Stimulated activated CD8-positive, alpha-beta memory T cell treated with anti-CD3 and anti-CD28 coated beads, Interleukin-4, amount 100 ng/mL, for 1 hour (primary cell): Measurements from ENCODE around the gene WHAMM.

Experiments
- DNase-seq, 2 donors: peaks; one replicate each; pipeline ENCODE4 v3.0.0-alpha.2; 2020; ENCODE audit warnings: low read depth in 2 of 2, low spot score in 1 of 2

The WHAMM gene

DNA sequence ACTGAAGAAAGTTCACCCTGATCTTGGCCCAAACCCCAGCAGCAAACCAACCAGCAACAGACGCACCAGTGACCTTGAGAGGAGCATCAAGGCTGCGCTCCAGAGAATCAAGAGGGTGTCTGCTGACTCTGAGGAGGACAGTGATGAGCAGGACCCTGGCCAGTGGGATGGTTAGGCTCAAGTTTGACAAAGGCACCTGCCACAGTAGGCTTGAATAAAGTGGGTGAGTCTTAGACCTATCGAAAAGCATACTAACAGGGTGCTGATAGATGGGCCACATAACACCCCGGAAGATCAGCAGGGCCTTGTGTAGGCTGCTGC lies 23.9 kb downstream of the WHAMM start:
- no peak for DNase-seq

DNA sequence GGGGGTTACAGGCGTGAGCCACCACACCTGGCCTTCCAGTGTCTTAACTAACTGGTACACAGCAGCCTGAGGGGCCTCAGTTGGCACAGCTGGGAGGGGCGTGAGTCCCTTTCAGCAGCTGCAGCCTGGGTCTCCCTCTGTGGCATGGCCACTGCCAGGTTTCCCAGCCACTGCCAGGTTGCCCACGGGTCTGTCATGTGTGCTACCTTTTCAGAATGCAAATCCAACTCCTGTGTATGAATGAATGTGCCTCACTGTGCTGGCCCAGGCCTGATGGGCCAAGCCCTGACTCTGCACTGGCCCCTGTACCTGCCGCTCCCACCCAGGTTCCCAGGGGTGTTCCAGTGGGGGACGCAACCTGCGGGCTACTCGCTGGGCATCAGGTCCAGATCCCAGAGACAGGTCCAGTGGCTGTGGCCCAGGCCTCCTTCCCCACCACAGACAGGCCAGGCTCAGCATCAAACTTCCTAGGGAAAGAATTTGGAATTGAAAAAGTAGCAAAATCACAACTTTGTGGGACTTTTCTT lies 26.0 kb downstream of the WHAMM start:
- DNase-seq, result no peak

GRCh38 chr15:82838096-82838735 lies 28.8 kb downstream of the WHAMM start:
- no peak for DNase-seq

DNA sequence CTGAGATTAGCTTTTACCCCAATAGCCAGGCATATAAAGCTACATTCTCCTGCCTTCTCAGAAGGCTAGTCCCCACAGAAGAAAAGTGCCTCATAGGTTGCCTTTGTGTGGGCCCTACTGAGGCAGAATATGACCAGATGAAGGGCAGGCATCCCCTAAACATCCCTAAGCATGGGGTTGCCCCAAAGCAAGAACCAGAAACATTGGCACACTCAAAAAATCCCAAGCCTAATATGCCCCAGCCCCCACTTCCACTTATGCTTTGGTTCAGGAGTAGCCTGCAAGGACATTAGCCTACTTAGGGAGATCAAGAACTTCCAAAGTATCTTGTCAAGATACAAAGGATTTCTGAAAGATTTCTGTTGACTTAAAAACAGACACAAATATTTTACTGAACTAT lies 29.7 kb downstream of the WHAMM start:
- no peak for DNase-seq

DNA sequence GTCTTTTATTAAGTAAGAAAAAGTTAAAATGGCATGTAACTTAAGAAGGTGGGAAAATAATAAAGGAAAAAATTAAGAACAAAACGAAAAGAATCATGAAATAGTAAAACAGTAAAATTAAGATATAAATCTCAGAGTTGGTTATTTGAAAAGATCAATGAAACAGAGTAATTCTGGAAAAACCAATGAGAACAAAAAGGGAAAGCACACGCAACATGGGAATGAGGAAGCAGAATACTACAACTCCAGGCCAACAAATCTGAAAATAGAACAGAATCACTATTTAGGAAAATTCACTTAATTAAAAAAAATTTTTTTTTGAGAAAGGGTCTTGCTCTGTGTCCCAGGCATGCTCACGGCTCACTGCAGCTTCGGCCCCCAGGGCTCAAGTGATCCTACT lies 30.7 kb downstream of the WHAMM start:
- DNase-seq, result no peak

DNA sequence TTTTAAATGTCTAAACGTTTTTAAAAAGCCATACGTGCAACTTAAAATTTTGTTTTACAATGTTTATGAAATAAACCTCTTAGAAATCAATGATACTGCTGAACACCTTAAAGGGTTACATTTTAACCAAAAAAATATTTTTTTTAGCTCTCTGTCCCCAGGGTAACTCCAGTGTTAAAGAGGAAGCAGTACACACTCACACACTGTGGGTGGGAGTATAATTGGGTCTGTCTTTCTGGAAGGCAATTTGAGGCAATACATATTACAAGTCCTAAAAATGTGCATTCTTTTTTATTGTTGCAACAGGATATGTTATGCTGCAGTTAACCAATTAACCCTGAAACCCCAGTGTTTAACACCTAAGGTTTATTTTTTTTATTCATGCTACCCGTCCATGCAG lies 34.1 kb downstream of the WHAMM start:
- no peak for DNase-seq

GRCh38 chr15:82845686-82846085 lies 36.3 kb downstream of the WHAMM start:
- no peak for DNase-seq

GRCh38 chr15:82846621-82847020 lies 37.2 kb downstream of the WHAMM start:
- DNase-seq, result no peak

DNA sequence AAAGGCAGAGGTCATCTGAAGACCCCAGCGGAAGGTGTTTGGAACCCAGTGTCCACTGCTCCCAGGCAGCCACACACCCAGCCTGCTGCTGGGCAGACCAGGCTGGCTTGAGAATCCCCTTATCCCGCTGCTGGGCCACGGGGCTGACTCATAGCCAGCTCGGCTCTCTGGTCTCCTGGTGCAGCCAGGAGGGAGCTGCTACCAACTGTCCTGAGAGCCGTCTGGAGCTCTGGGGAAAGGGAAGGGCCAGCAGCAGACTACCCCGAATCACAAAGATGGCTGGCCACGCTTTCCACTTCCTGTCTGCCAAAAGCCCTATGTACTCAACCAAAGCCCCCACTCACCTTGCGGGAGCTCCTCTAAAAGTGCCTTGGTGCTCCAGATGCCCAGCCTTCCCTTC lies 38.3 kb downstream of the WHAMM start:
- DNase-seq, result no peak

DNA sequence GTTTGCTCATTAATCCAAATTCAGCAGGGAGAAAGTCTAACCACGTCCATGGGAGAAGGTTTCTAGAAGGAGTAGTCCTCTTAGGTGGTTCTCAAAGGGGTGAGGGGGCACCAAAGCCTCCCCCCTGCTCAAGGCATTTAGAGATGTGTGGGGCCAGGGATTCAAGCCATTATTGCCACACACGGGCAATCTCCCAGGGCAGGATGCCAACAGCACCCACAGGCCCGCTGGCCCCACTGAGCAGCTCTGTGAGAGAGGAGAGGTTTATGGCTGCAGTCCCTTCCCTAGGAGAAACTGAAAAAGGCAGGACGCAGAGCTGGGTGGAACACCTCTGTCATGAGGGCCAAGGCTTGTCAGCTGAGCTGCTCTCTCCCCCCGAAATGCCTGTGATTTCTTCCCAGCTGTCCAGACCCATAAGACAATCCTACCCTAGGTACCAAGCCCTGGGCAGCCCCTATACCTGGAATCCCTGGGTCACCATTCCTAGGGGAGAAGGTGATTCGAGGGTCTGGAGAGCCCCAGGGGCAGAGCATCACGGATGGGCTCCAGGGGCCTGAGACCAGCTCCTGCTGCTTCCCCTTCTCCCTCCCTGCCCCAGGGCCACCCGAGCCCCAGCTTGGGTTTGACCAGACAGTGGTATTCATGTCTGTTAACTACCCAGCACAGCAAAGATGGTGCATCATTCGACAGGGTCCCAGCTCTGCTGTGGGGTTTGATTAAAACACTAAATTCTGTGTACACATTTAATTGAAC lies 39.0 kb downstream of the WHAMM start:
- no peak for DNase-seq

DNA sequence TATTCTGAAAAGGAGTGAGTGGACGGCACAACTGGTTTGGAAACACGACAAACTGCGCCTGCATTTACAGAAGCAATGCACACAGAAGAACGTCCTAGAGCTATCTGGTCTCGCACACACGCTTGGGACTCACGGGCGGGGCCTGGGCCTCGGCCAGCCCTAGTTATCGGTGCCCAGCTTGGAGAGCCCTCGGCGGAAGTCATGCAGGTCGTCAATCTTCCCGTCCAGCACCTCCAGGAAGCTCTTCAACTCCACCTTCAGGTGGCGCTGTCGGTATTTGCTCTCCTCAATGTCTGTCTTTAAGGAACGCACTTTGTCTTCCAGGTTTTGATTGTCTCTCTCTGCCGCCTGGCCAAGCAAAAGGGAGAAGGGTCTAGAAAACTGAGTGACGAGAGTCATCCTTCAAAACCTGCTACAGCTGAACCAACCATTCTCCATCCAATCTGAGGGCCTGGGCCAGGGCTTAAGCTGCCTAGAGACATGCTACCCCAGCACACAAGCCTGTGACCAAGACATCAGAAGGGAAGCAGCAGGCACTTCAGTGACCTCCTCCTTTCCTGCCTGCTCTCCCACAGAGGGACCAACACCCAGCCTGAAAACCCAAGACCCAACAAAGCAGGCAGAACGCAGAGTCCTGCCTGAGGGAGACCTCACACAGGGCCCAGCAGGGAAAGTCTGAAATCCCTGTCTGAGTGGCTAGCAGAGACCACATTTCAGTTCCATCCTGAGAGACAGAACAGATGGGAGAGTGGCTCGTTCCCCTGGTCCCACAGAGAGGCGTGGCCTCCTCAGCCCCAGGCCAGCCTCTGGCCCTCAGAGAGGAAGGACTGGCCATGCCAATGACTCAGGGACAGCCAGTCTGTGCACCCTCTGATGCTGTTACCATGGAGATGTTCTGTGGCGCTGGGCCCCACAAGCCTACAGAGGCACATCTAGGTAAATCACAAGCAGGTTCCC lies 40.4 kb downstream of the WHAMM start:
- DNase-seq, result peak in 1 of 2 donors; percentile 8

- no peak for DNase-seq
These were observed 41.3 kb downstream of the WHAMM start for GRCh38 chr15:82850731-82851130.

DNA sequence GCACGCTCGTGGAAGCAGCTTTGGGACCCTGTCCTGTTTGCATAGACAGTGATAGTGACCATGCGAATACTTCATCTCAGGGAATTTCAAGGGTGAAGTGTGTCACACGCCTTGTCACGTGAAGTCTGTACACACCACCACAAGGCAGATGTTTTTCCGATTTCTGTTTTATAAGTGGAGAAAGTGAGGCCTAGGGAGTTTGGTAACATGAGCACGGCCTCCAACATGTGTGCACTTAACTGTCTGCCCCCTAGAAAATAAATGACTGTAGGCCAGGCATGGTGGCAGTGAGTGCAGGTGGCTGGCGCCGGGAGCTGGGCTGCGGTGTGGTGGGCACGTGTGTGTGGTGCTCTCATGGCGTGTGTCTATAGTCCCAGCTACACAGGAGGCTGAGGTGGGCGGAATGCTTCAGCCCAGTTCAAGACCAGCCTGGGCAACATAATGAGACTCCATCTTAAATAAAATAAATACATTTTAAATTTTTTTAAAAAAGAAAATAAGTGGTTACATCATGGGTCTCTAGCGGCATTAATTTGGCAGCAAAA lies 42.0 kb downstream of the WHAMM start:
- no peak for DNase-seq

DNA sequence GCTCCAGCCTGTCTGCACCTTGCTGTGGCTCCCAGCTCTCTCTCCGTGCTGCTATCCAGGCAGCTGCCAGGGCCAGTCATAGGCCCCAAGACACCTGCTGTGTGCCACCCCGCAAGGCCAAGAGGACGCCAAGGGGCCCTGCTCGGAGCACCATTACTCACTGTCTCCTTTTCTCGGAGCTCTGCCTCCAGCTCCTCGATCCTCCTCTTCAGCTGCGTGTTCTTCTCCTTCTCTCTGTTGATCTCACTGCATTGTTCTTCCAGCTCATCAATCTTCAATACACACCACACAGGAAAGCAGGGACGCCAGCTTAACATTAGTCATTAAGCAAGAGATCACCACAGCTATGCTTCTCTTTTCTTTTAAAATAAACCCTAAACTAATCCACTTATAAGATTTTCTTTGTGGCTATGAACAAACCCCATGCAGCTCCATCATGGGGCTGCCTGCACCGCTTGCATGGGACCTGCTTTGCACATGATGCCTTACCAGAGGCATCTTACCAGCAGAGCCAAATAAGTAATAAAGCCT lies 42.6 kb downstream of the WHAMM start:
- DNase-seq, result no peak

- no peak for DNase-seq
These were observed 43.6 kb downstream of the WHAMM start for GRCh38 chr15:82852941-82853561.

- DNase-seq, result no peak
These were observed 45.1 kb downstream of the WHAMM start for GRCh38 chr15:82854554-82854953.

GRCh38 chr15:82855286-82856100 lies 46.1 kb downstream of the WHAMM start:
- no peak for DNase-seq

DNA sequence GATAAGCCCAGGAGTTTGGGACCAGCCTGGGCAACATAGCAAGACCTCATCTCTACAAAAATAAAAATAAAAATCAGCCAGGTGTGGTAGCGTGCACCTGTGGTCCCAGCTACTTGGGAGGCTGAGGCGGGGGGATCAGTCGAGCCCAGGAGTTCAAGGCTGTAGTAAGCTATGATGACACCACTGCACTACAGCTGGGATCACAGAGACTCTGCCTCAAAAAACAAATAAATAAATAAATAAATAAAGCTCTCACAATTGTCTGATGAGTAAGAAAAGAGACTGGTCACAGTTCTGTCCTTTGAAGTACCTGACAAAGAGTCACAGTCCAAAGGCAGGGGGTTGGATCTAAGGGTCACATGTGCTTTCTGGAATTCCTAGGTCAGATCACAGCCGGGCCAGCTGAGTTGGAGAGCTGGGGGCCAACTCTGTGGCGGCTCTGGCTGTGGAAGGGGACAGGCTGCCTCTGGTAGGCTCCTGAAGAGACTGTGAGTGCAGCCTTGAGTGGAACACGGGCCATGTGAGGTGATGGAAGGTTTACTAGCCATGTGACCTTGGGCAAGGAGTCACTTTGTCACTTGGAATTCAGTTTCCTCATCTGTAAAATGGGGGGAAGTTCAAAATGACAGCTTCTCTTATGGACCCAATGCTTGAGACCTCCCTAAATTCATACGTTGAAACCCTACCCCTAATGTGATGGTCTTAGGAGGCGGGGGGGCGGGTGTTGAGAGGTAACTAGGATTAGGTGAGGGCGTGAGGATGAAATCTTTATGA lies 47.2 kb downstream of the WHAMM start:
- DNase-seq, result no peak

DNA sequence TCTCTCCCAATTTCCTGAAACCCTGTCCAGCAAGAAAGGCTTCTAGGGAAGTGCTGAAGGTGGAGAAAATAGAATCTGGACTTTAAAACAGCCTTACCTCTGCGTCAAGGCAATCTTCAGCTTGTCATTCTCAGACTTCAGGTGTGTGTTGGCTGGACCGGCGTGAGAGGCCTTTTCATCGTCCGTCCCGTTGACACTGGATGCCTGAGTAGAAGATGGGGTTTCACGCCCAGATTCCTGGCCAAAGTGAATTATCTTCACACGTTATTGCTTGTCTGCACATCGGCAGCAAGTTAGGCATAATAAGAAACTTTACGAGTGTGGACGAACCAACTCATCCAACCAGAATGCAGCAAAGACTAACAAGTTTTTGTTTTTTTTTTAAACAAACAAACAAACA lies 49.5 kb downstream of the WHAMM start:
- no peak for DNase-seq
